Measurements from ENCODE around the gene NELL2. TPM values are rescaled to one million over a fixed set of nuclear protein-coding genes. Genes with fewer than 3 reads are reported as not detected.

The NELL2 gene
- total RNA-seq, 1 donor from 2014 or later = not detected

- DNase-seq (ENCODE audit: missing footprints) (no peak), ATAC-seq (no peak)
- intact Hi-C loops (cut with DNase I) = no loop called here
These were observed 302.4 kb downstream of the NELL2 start for GRCh38 chr12:44573723-44574122.

DNA sequence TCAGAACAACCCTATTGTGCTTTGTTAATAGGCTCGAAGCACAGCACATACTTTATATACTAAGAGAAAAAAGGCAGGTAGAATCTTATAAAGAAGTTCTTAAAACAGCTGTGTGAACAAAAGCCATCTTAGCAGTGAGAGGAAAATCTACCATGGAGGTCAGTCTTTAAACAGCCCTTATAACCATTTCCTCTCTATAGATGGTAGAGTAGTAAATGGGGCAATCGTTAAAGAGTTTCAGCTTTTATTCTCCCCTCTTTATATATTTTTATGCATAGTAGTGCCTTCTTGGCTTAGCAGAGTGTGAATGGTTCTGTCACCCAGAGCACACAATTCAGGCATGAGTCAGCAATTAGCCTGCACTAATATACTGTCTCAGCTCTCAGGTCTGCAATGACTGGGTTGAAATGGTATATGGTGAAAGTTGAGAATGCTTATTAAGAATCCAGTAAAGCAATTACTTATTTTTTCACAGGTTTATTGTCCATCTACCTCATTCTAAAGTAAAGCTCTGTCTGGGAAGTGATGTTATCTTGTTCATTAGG is 305.0 kb downstream of the NELL2 start:
- intact Hi-C loops (cut with DNase I) = no loop called here
- no peak for ATAC-seq
- DNase-seq (ENCODE audit: missing footprints) = no peak

GRCh38 chr12:44570036-44570583 is 306.0 kb downstream of the NELL2 start:
- DNase-seq (ENCODE audit: missing footprints) = no peak
- no peak for ATAC-seq

GRCh38 chr12:44565163-44565562 is 311.0 kb downstream of the NELL2 start:
- DNase-seq (ENCODE audit: missing footprints) (no peak), ATAC-seq (no peak)
- intact Hi-C loops (cut with DNase I) = no loop called here

More at GRCh38 chr12:44570036-44570583, 306.0 kb downstream of the NELL2 start:
- intact Hi-C loops (cut with DNase I) = no loop called here

DNA sequence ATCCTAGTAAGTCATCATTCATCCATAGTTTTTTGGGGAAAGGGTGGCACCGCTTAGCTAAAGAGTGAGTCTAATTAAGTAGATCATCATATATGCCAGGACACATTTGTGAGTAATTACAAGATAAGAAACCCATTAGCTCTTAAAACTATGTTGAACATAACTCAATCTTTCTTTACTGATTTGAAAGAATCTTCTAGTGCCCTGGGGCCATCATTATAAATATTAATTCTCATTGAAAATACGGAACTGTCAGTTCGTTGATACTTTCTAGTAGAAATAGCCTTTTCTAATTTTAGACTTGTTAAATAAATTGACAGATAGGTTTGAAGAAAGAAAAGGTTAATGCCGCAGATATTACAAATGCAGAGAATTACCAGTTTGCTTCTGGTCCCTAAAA is 312.6 kb downstream of the NELL2 start:
- DNase-seq (ENCODE audit: missing footprints) (no peak), ATAC-seq (no peak)
- intact Hi-C loops (cut with DNase I) = no loop called here

- DNase-seq (ENCODE audit: missing footprints) (peak; percentile 31), ATAC-seq (no peak)
- intact Hi-C loops (cut with DNase I) = no loop called here
These were observed 317.6 kb downstream of the NELL2 start for GRCh38 chr12:44558340-44559100.

DNA sequence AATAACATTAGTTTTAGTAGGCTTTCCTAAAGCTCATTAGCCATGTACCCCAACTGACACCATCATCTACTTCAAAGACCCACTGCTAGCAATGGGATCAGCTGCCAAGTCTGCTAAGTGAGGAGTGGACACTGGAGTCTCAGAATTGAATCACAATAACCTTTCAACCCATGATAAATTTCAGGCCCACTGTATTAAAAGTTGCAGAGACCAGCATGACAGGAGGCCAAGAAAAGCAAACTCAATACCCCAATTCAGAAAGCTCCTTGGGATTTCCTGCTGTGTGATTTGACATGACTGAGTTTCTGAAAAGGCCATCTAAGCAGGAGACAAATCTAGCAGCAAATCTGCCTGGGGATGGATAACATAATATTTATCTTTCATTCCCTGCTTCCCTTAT is 320.7 kb downstream of the NELL2 start:
- intact Hi-C loops (cut with DNase I) = no loop called here
- DNase-seq (ENCODE audit: missing footprints) = no peak
- ATAC-seq = no peak

DNA sequence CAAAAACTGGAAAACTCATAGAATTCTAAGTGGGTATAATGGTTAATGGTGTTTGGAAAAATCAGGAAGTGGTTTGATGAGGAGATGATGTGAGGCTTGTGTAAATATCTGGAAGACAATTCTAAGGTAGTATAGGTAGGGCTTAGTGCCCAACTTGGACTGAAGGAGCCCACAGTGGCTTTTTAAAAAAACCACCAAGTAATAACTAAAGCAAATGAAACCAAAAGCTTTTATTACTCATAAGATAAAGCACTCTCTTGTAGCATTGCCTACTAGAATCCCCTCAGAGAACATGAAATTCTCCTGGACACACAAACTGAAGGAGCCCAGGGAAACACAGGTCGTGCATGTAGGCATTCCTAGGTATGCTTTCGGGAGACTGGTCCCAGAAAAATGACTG is 324.5 kb downstream of the NELL2 start:
- intact Hi-C loops (cut with DNase I) = no loop called here

DNA sequence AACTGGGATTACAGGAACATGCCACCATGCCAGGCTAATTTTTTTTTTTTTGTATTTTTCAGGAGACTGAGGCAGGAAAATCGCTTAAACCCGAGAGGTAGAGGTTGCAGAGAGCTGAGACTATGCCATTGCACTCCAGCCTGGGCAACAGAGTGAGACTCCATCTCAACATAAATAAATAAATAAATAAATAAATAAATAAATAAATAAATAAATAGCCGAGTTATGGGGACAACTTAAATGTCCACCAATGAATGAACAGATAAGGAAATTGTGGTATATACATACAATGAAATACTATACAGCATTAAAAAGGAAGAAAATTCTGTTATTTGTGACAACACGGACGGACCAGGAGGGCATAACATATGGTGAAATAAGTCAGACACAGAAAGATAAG is 325.7 kb downstream of the NELL2 start:
- intact Hi-C loops (cut with DNase I) = no loop called here
- ATAC-seq (no peak), DNase-seq (ENCODE audit: missing footprints) (no peak)

More for the DNA sequence above, 324.5 kb downstream of the NELL2 start:
- ATAC-seq (no peak), DNase-seq (ENCODE audit: missing footprints) (no peak)

GRCh38 chr12:44546060-44546459 is 330.1 kb downstream of the NELL2 start:
- no peak for DNase-seq (ENCODE audit: missing footprints)
- intact Hi-C loops (cut with DNase I) = no loop called here
- ATAC-seq = no peak

- DNase-seq (ENCODE audit: missing footprints) = no peak
- intact Hi-C loops (cut with DNase I) = no loop called here
- ATAC-seq = no peak
These were observed 332.1 kb downstream of the NELL2 start for GRCh38 chr12:44544018-44544417.

GRCh38 chr12:44542716-44543115 is 333.4 kb downstream of the NELL2 start:
- ATAC-seq (no peak), DNase-seq (ENCODE audit: missing footprints) (no peak)
- intact Hi-C loops (cut with DNase I) = no loop called here

DNA sequence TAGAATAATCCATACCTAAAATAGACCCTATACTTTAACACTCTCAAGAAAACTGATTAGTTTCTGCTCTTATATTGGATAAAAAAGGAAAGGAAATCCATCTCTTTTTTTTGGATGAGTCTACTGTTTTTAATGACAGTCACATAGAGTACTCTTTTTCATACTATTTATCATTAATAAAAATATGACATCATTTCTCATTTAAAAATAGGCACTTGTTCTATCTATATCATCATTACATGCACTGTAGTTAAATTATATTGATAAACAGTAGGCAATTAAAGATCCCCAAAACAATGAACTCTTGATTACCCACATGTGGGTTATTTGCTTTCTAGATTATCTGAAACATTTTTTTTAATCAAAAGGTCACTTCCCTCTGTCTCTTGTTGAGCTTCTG is 338.8 kb downstream of the NELL2 start:
- intact Hi-C loops (cut with DNase I) = no loop called here
- ATAC-seq = no peak
- no peak for DNase-seq (ENCODE audit: missing footprints)

DNA sequence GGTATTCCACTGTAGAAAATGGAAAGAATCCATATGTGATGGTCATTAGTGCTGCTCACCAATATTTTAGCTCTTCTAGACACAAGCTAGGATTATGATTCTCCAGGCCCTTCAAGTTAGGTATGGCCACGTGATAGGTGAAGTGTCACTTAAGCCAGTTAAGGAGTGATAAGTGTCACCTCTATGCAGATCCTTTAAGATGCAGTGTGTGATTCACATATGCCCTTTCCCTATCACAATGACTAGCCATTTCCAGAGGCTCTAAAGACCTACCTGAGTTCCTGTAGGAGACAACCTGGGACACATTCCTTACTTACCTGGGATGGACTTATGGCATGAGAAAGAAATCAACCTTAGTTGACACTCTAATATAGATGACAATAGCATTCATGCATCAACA is 343.2 kb downstream of the NELL2 start:
- intact Hi-C loops (cut with DNase I) = no loop called here
- ATAC-seq (no peak), DNase-seq (ENCODE audit: missing footprints) (no peak)

DNA sequence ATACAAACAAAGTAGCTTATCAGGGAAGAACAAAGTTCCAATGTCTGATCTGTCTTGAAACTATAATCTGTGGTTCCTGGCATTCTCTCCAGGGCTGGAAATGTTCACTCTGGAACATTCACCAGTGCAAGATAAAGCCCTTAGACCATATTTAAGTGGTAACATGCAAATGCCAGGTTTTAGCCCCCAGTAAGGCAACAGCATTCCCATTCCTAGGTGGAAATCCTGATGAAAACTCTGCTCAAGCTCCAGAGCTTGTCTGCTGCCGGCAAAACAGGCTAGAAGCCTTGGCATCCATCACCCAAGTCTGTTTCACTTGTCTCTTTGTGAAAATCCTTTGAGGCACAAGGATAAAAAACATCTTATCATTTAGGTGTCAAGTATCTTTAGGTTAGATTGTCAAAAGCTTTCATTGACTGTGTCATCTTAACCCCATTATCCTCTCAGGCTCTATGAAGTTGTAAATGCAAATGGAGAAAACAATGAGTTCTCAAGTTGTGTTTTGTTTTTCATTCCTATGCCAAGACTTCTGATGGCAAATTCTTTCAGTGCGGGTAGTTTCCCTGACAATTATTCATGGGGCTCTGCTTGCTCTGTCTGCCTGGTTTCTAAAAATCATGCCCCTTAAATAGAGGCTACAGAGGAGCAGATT is 344.7 kb downstream of the NELL2 start:
- intact Hi-C loops (cut with DNase I) = no loop called here
- ATAC-seq = no peak
- no peak for DNase-seq (ENCODE audit: missing footprints)

GRCh38 chr12:44526655-44527182 is 349.4 kb downstream of the NELL2 start:
- intact Hi-C loops (cut with DNase I) = no loop called here
- DNase-seq (ENCODE audit: missing footprints) (no peak), ATAC-seq (no peak)

GRCh38 chr12:44525806-44526654 is 350.1 kb downstream of the NELL2 start:
- intact Hi-C loops (cut with DNase I) = no loop called here
- no peak for DNase-seq (ENCODE audit: missing footprints)
- no peak for ATAC-seq

DNA sequence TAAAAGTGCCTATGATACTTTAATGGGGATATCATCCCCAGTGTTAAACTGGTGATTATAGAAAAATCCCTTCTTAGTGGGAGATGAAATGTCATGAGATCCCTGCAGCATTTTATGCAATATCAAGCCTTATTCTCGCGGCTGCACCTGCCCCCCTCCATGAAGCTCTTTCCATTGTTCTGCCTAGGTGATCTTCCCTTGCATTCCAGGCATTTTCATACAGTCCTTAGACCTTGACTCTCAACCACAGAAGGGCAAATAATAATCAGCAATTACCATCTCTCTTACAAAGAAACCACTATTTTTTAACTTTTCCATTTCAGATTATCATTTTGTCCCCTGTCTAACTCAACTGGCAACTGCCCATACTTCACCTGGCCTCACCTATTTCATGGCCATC is 352.3 kb downstream of the NELL2 start:
- DNase-seq (ENCODE audit: missing footprints) (no peak), ATAC-seq (no peak)
- intact Hi-C loops (cut with DNase I) = no loop called here

GRCh38 chr12:44521702-44522101 is 354.4 kb downstream of the NELL2 start:
- DNase-seq (ENCODE audit: missing footprints) (no peak), ATAC-seq (no peak)
- intact Hi-C loops (cut with DNase I) = no loop called here
